A549 (cell line): Measurements from ENCODE around the gene SYNE4. TPM values are rescaled to one million over a fixed set of nuclear protein-coding genes. Genes with fewer than 3 reads are reported as not detected.
A peak's percentile ranks its signal among the peaks of the same experiment; 100 is the strongest.

Source experiments
- ATAC-seq, 2 experiments: fragments of 200-7000 bp in 1 of 2; fragments of >200 bp in 1 of 2; cut with Nextera tagmentation in 1 of 2; cut with Tn5 transposase in 1 of 2; 3 replicates each; pipeline versions ENCODE4 v1.8.0 to v1.9.1; 2018 to 2020; ENCODE audit warnings: mild to moderate bottlenecking in 1 of 2, moderate library complexity in 1 of 2
- CTCF ChIA-PET: fragments of 300-600 bp; sonication (Branson Sonifier 250); formaldehyde crosslinking; extraction: SDS; loops from one replicate; lab custom pipeline; 2021; ENCODE audit warnings: antibody characterized with exemption, inconsistent platforms; lab: Yijun Ruan, JAX
- POLR2A ChIA-PET: fragments of 350-600 bp; formaldehyde crosslinking; extraction: SDS; loops from one replicate; lab custom pipeline; 2021; ENCODE audit warnings: antibody characterized with exemption, inconsistent platforms; lab: Yijun Ruan, JAX
- DNase-seq, 2 experiments: peaks; one replicate each; pipeline versions ENCODE4 v3.0.0 to v3.0.0-alpha.2; 2011 to 2016; ENCODE audit warnings: low read depth in 1 of 2, low spot score in 1 of 2
- FAIRE-seq: peaks from 2 replicates; lab custom pipeline; 2011; peaks lifted over from hg19 to GRCh38; lab: Jason Lieb, UNC
- H3K27ac ChIP-seq, 2 experiments: fragments of >200 bp; sonication (Bioruptor Twin); formaldehyde crosslinking; 3 replicates each; pipeline ENCODE4 v1.5.1; 2016 to 2017
- H3K4me1 ChIP-seq: fragments of >200 bp; sonication (Bioruptor Twin); formaldehyde crosslinking; 3 replicates; pipeline ENCODE4 v1.6.1; 2016
- H3K4me2 ChIP-seq: fragments of >200 bp; sonication (Bioruptor Twin); formaldehyde crosslinking; 3 replicates; pipeline ENCODE4 v1.6.1; 2016
- H3K4me3 ChIP-seq: fragments of >200 bp; sonication (Bioruptor Twin); formaldehyde crosslinking; 3 replicates; pipeline ENCODE4 v1.5.1; 2016
- H3K9me3 ChIP-seq: fragments of >200 bp; sonication (Bioruptor Twin); formaldehyde crosslinking; 3 replicates; pipeline ENCODE4 v1.6.1; 2016
- CBX2 ChIP-seq: fragments of 200-600 bp; sonication (generic); IDR thresholded peaks from 2 replicates; pipeline ENCODE4 v1.6.1; 2016; ENCODE audit warnings: low read depth, mild to moderate bottlenecking, borderline replicate concordance
- CBX8 ChIP-seq: fragments of 200-600 bp; sonication (generic); IDR thresholded peaks from 2 replicates; pipeline ENCODE4 v1.6.1; 2016
- CEBPB ChIP-seq, 2 experiments: fragments of >200 bp in 1 of 2; sonication (Bioruptor Twin) in 1 of 2; formaldehyde crosslinking in 1 of 2; IDR thresholded peaks; 2 replicates each; pipeline ENCODE4 v1.6.1; 2012 to 2016
- CHD4 ChIP-seq: fragments of 200-600 bp; sonication (generic); IDR thresholded peaks from 2 replicates; pipeline ENCODE4 v1.6.1; 2016; ENCODE audit warnings: antibody characterized with exemption, mild to moderate bottlenecking, borderline replicate concordance
- FOXS1 ChIP-seq: fragments of 250-450 bp; sonication (Bioruptor Pico); IDR thresholded peaks from 2 replicates; pipeline ENCODE4 v1.5.0; 2020; ENCODE audit warnings: mild to moderate bottlenecking, moderate library complexity
- HDAC2 ChIP-seq: fragments of 200-600 bp; sonication (generic); IDR thresholded peaks from 2 replicates; pipeline ENCODE4 v1.6.1; 2016
- HOXB5 ChIP-seq: fragments of 250-450 bp; sonication (Bioruptor Pico); IDR thresholded peaks from 2 replicates; pipeline ENCODE4 v1.5.0; 2020; ENCODE audit warnings: mild to moderate bottlenecking, moderate library complexity
- KDM5A ChIP-seq: fragments of 200-600 bp; sonication (generic); IDR thresholded peaks from 2 replicates; pipeline ENCODE4 v1.6.1; 2016; ENCODE audit warnings: antibody characterized with exemption, mild to moderate bottlenecking
- MAZ ChIP-seq: fragments of 150-350 bp; IDR thresholded peaks from 2 replicates; pipeline ENCODE4 v1.6.1; 2014; ENCODE audit warnings: antibody characterized with exemption, low read depth, low read length, borderline replicate concordance
- MYC ChIP-seq: IDR thresholded peaks from 2 replicates; pipeline ENCODE4 v1.6.1; 2012; ENCODE audit warnings: mild to moderate bottlenecking, inconsistent platforms, low read length, improper control_type of control experiment, borderline replicate concordance
- NFE2L2 ChIP-seq: fragments of 150-350 bp; conservative IDR thresholded peaks from 2 replicates; pipeline ENCODE4 v1.6.1; 2014; ENCODE audit warnings: low read length
- NR3C1 ChIP-seq: fragments of >200 bp; sonication (Bioruptor Twin); formaldehyde crosslinking; IDR thresholded peaks from 3 replicates; pipeline ENCODE4 v1.6.1; 2017
- PHF8 ChIP-seq: fragments of 200-600 bp; sonication (generic); IDR thresholded peaks from 2 replicates; pipeline ENCODE4 v1.6.1; 2016; ENCODE audit warnings: low read depth, mild to moderate bottlenecking, antibody characterized with exemption, moderate library complexity, borderline replicate concordance
- POLR2A ChIP-seq: IDR thresholded peaks from 2 replicates; pipeline ENCODE4 v1.6.1; 2012; ENCODE audit warnings: mild to moderate bottlenecking, low read length
- RCOR1 ChIP-seq: fragments of 150-350 bp; IDR thresholded peaks from 2 replicates; pipeline ENCODE4 v1.6.1; 2014; ENCODE audit warnings: antibody characterized with exemption, low read length, low read depth
- TP53 ChIP-seq: fragments of 250-450 bp; sonication (Bioruptor Pico); IDR thresholded peaks from 2 replicates; pipeline ENCODE4 v1.5.0; 2021; ENCODE audit warnings: mild to moderate bottlenecking, moderate library complexity
- ZC3H11A ChIP-seq: fragments of 450-650 bp; IDR thresholded peaks from 2 replicates; pipeline ENCODE4 v1.6.1; 2014; ENCODE audit warnings: antibody characterized with exemption, mild to moderate bottlenecking
- ZFP36 ChIP-seq: fragments of 450-650 bp; IDR thresholded peaks from 2 replicates; pipeline ENCODE4 v1.6.1; 2014; ENCODE audit warnings: borderline replicate concordance; ENCODE audit not compliant: partially characterized antibody
- WGBS: methylation state at CpG from one replicate; pipeline ENCODE4 v1.1.6; 2017; ENCODE audit errors: missing lambda C conversion rate; 5-methylcytosine and 5-hydroxymethylcytosine counted together
- polyA plus RNA-seq, 4 experiments: library from polyadenylated mRNA; depleted of rRNA in 3 of 4; stranded (reverse); fragments of >200 nt; fragmentation: RNase III in 1 of 4; extraction: RNeasy Plus Mini Kit Qiagen cat#74134 plus additional on column Dnase treatment in 1 of 4; gene quantifications; 2 replicates in 3 of 4; 3 replicates in 1 of 4; pipeline ENCODE4 v1.2.3, GENCODE V29; 2011 to 2017
- TF ChIP-seq, protein P1 (sequence below): IDR thresholded peaks from 2 replicates; pipeline ENCODE4 v1.6.1; 2012
- TF ChIP-seq, protein P2 (sequence below): fragments of 200-600 bp; sonication (generic); IDR thresholded peaks from 2 replicates; pipeline ENCODE4 v1.6.1; 2016; ENCODE audit warnings: antibody characterized with exemption, mild to moderate bottlenecking, moderate library complexity
- TF ChIP-seq, protein P3 (sequence below): fragments of 250-450 bp; sonication (Bioruptor Pico); IDR thresholded peaks from 2 replicates; pipeline ENCODE4 v1.5.0; 2021; ENCODE audit warnings: mild to moderate bottlenecking, moderate library complexity, borderline replicate concordance

Gene SYNE4
- polyA plus RNA-seq, 2 of the 4 experiments (the other 2 are of a cell fraction) = 0.37 to 0.56 TPM

DNA sequence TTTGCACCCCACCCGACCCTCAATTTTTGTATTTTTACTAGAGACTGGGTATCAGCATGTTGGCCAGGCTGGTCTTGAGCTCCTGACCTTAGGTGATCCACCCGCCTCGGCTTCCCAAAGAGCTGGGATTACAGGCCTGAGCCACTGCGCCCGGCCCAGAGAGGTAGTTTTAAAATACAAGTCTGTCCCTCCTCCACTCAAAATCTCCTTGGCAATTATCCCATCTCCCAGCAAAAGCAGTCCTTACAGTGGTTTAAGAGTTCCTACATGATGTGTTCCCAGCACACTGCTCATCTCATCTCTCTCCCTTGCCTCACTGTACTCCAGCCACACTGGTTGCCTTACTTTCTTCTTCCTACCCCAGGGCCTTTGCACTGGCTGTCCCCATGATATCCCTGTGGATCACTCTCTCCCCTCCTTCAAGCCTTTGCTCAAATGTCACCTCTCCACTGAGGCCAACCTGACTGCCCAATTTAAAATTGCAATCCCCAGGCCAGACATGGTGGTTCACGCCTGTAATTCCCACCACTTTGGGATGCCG, 48.1 kb downstream of the SYNE4 start:
- TF ChIP-seq, protein P1, sequence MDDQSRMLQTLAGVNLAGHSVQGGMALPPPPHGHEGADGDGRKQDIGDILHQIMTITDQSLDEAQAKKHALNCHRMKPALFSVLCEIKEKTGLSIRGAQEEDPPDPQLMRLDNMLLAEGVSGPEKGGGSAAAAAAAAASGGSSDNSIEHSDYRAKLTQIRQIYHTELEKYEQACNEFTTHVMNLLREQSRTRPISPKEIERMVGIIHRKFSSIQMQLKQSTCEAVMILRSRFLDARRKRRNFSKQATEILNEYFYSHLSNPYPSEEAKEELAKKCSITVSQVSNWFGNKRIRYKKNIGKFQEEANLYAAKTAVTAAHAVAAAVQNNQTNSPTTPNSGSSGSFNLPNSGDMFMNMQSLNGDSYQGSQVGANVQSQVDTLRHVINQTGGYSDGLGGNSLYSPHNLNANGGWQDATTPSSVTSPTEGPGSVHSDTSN = no peak
- TF ChIP-seq ZC3H11A (no peak), CBX8 (no peak), HOXB5 (no peak), CHD4 (no peak), HDAC2 (no peak), MYC (no peak), RCOR1 (no peak), ZFP36 (no peak), FOXS1 (CRISPR knock-in tag) (no peak), CEBPB (IDR thresholded peaks at IDR 0.05) (no peak), NR3C1 (no peak), POLR2A (no peak), CBX2 (no peak), PHF8 (no peak), NFE2L2 (no peak)
- TF ChIP-seq, protein P2, sequence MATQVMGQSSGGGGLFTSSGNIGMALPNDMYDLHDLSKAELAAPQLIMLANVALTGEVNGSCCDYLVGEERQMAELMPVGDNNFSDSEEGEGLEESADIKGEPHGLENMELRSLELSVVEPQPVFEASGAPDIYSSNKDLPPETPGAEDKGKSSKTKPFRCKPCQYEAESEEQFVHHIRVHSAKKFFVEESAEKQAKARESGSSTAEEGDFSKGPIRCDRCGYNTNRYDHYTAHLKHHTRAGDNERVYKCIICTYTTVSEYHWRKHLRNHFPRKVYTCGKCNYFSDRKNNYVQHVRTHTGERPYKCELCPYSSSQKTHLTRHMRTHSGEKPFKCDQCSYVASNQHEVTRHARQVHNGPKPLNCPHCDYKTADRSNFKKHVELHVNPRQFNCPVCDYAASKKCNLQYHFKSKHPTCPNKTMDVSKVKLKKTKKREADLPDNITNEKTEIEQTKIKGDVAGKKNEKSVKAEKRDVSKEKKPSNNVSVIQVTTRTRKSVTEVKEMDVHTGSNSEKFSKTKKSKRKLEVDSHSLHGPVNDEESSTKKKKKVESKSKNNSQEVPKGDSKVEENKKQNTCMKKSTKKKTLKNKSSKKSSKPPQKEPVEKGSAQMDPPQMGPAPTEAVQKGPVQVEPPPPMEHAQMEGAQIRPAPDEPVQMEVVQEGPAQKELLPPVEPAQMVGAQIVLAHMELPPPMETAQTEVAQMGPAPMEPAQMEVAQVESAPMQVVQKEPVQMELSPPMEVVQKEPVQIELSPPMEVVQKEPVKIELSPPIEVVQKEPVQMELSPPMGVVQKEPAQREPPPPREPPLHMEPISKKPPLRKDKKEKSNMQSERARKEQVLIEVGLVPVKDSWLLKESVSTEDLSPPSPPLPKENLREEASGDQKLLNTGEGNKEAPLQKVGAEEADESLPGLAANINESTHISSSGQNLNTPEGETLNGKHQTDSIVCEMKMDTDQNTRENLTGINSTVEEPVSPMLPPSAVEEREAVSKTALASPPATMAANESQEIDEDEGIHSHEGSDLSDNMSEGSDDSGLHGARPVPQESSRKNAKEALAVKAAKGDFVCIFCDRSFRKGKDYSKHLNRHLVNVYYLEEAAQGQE = no peak
- TF ChIP-seq, protein P3, sequence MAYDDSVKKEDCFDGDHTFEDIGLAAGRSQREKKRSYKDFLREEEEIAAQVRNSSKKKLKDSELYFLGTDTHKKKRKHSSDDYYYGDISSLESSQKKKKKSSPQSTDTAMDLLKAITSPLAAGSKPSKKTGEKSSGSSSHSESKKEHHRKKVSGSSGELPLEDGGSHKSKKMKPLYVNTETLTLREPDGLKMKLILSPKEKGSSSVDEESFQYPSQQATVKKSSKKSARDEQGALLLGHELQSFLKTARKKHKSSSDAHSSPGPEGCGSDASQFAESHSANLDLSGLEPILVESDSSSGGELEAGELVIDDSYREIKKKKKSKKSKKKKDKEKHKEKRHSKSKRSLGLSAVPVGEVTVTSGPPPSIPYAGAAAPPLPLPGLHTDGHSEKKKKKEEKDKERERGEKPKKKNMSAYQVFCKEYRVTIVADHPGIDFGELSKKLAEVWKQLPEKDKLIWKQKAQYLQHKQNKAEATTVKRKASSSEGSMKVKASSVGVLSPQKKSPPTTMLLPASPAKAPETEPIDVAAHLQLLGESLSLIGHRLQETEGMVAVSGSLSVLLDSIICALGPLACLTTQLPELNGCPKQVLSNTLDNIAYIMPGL (CRISPR knock-in tag) = no peak
- 46% methylated on average over 7 of the region's 7 CpGs for WGBS
- no peak for DNase-seq
- FAIRE-seq = peak; percentile 32
- no peak overlapping the region for H3K27ac ChIP-seq
- H3K9me3 ChIP-seq = peaks cover 7% of the 10 kb centered on the region; the same call in 2 of the 3 replicates
- H3K4me3 ChIP-seq = no peak overlapping the region
- ATAC-seq = no peak
- CTCF ChIA-PET = interaction anchor here (0.6 to 1.2 kb wide), 6 partner anchors 10 to 474 kb away, joined by 3 to 4 read pairs (median 3); partner anchors contain the start of gene SYNE4
- H3K4me2 ChIP-seq = no peak overlapping the region
- H3K4me1 ChIP-seq = peaks cover 7% of the 10 kb centered on the region; the same call in 2 of the 3 replicates
- POLR2A ChIA-PET = no interaction called here

DNA sequence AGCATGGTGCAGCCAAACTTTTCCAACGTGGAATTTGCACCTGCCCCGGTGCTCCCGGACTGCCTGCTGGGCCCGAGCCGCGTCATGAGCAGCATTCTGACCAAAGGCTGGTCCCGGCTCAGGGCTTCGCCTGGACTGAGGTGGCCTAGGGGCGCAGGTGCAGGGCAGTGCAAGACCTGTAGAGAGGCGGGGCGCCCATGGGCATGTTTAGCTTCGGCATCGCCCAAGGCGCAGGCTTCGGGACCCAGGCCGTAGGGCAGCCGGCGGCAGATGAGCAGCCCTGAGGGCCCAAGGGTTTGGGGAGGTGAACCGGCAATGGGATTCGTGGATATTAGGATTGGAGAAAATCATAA, 48.7 kb downstream of the SYNE4 start:
- H3K4me2 ChIP-seq = no peak overlapping the region
- DNase-seq (no peak), FAIRE-seq (no peak), ATAC-seq (peak in 1 of 2 experiments; percentile 18; a peak in 3 of 6 replicates)
- WGBS = 47% methylated on average over 20 of the region's 20 CpGs
- no peak overlapping the region for H3K4me3 ChIP-seq
- peaks cover 7% of the 10 kb centered on the region; the same call in 2 of the 3 replicates for H3K4me1 ChIP-seq
- POLR2A ChIA-PET = no interaction called here
- peaks cover 7% of the 10 kb centered on the region; the same call in 2 of the 3 replicates for H3K9me3 ChIP-seq
- CTCF ChIA-PET = interaction anchor here (0.7 to 2.0 kb wide), 8 partner anchors 11 to 474 kb away, joined by 3 to 10 read pairs (median 4); partner anchors contain the start of gene SYNE4
- no peak overlapping the region for H3K27ac ChIP-seq
- TF ChIP-seq, protein P3 (CRISPR knock-in tag) = no peak
- TF ChIP-seq TP53 (CRISPR knock-in tag) (no peak), KDM5A (no peak), HOXB5 (no peak), POLR2A (0 out of 2 replicates have a peak, but pooled peaks have one; percentile 15), NR3C1 (no peak), MAZ (no peak)
- TF ChIP-seq, all 56 proteins: peak for 1
